GM19468 (cell line): ENCODE measurements around the gene C1orf174.

ENCODE experiments used
- ATAC-seq: cut with Tn5 transposase; IDR thresholded peaks from one replicate; pipeline ENCODE4 v1.9.1; 2021; ENCODE audit warnings: mild to moderate bottlenecking, moderate library complexity, moderate number of reproducible peaks; ENCODE audit not compliant: unreplicated experiment; ENCODE audit errors: extremely low read depth

C1orf174 gene

DNA sequence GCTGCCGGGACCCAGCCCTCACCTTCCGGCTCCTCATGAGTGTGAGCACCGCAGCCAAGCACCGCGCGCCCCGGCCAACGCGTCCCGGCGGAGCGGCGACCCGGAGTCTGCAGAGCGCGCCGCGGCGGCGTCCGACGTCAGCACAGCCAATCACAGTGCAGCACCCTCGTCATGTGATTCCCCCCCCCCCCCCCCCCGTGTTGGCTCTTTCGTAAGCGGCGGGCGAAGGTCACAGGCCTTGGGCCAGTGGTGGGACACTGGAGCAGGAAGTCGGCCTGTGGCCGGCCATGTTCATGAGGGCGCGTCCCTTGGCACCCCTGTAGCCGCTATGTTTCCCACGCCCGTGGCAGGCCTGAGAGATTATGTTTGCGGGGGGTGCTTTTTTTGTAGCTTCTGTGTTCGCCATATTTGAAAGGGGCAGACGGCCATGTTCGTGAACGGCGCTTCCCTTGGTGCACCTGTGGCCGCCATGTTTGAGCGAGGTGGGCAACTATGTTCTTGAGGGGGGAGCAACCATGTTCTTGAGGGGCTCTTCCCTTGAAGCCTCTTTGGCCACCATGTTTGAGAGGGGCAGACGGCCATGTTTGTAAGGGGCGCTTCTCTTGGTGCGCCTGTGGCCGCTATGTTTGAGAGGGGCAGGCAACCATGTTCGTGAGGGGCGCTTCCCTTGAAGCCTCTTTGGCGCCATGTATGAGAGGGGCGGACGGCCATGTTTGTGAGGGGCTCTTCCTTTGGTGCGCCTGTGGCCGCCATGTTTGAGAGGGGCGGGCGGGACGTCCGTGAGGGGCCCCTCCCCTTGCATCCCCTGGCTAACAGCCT lies at the start of gene C1orf174:
Gene C1orf174 (minus strand): TSS at position 123 of the 819 bp plus-strand sequence. CDS start 86 bp downstream, at position 37.
- ATAC-seq = peak; percentile 68

DNA sequence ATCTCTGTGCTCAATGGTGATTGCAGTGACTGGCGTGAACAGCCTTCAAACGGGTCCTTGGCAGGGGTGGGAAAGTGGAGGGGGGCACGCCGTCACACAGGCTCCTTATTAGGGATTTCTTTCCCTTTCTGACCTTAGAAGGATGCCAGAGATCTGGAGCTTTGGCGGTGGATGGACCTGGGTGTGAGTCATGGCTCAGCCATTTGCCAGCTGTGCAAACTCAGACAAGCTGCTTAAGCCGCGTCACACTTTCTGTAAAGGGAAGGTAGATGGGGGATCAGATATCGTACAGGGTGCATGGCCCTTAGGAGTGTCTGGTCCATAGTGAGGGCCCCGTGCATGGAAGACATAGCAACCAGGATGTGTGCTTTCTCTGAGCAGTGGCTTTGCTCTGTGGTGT lies 48.3 kb upstream of the C1orf174 start:
- no peak for ATAC-seq

DNA sequence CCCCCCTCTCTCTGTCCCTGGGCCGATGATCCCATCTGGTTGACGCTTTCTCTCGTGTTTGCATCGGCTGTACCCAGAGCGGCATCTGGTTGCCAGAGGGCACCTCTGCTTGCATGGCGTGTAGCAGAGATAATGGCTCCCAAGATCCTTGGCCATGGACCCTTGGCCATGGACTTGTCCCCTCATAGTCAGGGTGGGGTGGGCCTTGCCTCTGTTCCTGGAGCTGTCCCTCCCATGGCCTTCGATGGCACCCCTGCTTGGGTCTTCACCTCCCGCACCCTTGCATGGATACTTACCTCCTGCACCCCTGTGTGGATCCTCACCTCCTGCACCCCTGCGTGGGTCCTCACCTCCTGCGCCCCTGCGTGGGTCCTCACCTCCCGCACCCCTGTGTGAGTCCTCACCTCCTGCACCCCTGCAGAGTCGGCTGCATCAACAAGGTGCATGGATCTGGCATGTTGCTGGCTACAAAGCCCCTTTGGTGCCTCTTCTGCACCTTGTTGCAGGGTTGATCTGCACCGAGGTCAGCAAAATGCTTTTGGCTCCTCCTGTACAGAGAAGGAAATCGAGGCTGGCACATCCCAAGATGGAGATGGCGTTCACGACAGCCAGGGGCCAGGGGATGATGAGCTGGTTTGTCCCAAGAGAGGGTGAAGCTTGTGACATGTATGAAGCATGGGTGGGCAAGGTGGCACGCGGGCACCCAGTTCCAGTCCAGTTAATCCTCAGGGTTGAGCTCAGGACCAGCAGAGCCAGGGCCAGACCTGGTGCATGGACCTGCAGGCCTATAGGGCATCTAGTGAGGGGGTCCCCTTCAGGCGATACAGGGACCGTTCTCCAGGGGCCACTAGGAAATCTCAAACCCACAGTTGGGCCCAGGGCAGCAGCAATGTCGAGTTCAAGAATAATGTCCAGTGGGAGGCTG lies 46.1 kb upstream of the C1orf174 start:
- ATAC-seq = no peak

DNA sequence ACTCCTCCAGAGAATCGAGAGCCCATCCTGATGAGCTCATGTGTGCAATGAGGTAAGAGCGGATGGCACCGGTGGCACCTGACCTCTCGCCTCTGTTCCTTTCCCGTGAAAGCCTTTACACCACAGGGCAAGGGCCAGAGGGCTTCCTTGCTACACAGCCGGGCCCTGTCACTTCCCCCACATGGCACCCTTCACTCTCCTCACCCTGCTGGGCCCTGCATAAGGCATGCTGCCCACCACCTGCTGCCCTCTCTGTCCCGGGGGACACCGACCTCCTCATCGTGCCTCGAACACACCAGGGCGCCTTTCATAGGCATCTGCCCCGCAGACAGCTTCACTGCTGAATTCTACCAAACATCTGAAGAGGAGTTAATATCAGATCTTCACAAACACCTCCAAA lies 45.1 kb upstream of the C1orf174 start:
- no peak for ATAC-seq

DNA sequence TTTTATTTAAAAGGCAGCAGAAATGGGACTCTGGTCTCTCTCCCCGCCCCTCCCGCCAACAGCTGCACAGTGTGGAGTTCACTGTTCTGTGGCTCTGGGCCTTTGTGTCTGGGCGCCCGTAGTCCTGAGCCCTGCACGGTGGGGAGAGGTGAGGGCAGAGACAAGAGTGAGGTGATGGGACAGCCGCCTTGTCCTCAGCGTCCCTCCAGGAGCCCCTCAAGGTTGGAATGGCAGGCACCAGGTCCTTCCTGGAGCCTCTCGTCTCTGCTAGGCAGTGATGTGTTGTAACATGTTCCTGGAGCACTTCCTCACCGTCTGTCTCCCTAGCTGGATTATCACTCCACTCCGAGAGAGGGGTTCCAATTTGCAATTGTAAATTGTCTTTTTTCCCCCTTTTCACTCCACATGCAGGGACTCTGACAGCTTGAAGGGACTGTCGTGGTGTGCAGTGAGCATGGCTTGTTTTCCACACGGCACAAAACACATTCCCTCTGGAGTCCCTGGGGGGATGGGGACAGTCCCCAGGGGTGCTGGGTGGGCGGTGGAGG lies 44.6 kb upstream of the C1orf174 start:
- no peak for ATAC-seq

DNA sequence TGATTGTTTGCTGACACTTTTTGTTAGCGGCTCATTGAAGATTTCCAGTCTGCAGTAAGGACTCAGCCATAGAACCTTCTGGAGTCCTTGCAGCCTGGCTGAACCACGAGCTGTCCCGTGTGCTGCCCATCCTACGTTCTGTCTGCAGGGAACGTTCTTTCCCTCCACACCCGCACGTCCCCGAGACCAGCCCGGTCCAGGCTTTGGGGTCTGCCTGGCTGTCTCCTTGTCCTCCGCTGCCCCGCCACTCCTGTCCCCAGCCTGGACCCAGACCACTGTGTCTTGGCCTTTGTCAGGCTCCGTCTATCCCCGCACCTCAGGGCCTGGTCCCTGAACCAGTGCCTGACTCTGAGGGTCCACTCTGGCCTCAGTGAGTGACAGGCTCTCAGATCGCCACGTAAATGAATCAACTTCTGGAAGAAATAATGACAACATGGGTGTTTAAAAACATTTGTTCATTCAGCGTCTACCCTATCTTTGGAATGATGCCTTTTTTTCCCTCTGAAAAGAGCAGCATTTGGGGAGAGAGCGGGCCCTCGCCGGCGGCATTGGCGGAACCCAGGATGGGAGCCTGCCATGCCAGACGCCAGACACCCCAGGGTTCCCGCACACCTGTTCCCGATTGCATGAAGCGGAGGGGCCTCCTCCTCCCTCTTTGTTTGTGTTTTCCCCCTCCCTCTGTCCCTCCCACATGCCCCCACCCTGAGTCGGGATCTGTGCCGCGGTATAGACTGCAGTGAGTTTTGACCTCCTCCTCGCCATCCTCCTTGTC lies 43.9 kb upstream of the C1orf174 start:
- no peak for ATAC-seq

DNA sequence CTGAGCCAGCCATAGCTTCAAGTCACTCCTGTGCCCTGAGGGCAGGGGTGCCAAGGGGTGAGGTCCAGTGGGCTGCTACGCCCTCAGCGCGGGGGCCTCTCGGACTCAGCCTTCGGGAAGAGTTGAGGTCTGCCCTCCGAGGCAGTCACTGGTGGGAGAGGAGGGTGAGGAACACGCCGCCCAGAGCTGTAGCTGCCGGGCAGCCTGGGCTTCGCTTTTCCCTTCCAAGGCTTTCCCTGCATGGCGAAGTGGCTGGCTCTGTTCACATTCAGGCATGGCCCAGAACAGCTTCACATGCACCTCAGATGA lies 43.0 kb upstream of the C1orf174 start:
- ATAC-seq = no peak

DNA sequence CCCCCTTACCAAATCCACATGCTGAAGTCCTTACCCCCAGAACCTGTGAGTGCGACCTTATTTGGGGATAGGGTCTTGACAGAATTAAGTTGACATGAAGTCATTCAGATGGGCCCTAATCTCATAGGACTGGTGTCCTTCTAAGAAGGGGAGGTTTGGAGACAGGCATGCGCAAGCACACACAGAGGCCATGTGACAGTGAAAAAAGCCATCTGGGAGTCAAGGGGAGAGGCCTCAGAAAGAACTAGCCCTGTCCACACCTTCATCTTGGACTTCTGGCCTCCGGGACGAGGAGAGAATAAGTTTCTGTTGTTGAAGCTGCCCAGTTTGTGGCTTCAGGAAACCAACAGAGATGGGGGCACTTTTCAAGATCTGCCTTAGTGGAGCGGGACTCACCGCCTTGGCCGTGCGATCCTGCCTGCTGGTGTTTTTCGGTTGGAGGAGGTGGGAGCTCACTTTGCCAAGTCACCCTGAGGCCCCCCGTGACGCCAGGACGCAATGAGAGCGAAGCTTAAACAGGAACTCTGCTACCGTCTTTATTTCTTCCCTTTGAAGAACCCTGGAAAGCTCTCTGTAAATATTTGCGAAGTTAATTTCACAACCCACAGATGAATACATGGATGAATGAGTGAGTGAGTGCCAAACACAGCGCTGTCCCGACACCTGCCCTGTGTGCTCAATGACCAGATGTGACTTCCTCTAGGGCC lies 42.5 kb upstream of the C1orf174 start:
- ATAC-seq = no peak

DNA sequence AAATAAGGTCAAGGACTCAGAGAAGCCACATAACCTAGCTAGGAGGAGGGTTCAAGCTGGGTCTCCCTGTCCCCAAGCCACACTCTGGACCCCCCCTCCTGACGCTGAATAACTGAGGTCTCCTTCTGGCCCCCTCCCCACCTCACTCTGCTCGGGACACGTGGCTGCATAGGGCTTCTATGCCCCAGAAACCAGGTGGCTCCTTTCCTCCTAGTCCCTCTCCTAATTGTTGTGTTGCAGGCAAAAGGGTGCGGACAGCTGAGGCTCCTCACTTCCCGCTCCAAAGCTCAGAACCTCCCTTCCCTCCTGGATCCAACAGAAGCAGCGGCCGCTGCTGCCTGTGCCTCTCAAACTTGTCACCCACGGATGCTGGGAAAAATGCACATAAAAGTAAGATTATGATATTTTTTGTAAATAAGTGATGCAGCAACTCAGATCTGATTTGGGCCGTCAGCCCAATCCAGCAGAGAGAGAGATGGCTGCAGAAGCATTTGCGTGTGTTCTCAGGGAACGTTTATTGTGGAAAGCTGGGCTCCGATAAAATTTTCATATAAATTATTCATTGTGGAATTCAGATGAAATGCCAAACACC lies 40.8 kb upstream of the C1orf174 start:
- no peak for ATAC-seq

DNA sequence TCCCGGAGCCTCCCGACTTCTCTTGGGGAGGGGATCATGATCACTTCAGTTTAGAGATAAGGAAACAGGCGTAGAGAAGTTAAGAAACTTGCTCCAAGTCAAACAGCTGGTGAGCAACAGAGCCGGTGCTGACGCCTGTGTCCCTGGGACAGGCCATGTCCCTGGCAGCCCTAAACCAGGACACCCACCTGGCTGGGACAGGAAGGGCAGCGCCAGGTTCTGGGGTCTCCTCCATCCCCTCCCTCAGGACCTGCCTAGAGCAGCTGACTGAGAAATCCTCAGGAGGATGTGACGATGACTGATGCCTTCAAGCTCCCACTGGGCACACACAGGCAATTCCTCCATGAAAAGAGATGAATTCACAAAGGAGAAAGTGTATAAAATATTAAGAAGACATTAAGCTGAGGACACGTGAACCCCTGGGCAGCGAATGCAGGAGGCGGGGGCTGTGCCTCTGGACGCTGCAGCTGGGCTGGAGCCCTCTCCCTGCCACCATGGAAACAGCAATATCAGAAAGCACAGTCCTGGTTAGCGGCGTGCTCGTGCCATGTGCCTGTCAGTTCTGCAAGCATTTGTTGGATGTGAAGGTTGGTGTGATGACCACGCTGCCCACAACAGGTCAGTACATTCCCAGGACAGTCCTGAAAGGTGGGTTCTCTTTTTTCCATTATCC lies 40.1 kb upstream of the C1orf174 start:
- ATAC-seq = no peak

DNA sequence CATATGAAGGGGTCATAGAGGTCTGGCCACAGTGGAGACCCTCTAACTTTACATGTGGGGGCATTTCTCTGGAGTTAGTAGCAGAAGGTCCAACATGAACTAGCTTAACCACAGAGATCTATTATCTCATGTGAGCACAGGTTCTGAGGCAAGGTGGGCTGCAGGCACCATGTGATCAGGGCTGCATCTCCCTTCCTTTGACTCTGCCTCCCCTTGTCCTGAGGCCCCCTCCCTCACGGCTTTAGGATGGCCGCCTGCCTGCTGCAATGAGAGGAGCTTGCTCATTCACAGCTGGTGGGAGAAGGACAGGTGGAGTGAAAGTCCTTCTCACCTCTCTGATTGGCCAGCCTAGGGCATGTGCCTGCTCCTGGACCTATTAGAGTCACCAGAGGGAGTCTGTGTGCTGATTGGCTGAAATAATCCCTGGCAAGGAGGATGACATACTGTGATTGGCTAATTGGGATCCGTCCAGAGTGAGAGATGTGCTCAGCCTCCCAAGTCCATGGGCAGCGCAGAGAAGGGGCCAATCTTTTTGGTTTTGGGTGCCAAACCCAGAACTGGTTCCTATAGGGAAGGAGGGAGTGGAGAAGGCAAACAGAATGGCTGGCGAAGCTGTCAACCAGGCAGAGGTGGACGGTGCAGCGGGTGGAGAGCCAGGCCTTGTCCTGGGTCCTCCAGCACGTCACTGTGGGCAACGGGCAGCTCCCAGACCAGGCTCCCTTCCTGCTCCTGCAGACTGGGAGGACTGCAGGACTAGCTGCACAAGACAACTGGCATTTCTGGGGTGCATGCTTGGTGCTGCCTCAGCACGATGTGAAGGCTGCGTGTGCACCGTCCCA lies 39.4 kb upstream of the C1orf174 start:
- no peak for ATAC-seq

DNA sequence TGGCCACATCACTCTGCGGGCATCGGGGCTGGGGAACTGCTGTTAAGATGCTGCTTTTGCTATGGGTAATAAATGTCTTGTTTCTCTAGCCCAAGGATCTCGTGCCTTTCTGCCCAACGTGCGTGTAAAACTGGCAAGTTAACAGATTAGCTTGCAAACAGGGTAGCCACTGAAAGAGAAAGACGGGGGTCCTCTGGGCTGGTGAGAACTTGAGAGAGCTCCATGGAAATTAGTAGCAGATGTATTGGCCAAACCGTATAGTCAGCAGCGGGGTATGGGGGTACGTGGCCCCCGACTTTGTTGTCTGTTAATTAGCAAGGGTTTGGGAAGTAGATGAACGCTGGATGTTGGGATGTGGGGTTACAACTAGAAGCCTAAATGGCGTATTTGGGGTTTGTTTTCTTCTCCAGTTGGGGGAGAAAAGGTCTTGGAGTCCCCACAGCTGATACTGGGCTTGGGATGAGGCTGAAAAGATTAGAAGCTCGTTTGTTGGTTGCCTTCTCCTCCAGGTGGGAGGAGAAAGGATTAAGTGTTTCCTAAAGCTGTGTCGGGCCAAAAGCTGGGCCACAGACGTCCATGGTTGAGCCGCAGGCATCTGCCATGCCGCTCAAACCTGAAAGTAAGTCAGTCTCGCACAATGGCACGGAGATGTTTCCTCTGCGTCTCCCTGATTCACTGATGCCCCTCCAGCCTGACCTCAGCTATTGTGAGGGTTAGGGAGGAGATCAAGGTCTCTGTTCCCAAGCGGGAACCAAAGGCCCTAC lies 32.3 kb upstream of the C1orf174 start:
- ATAC-seq = no peak

DNA sequence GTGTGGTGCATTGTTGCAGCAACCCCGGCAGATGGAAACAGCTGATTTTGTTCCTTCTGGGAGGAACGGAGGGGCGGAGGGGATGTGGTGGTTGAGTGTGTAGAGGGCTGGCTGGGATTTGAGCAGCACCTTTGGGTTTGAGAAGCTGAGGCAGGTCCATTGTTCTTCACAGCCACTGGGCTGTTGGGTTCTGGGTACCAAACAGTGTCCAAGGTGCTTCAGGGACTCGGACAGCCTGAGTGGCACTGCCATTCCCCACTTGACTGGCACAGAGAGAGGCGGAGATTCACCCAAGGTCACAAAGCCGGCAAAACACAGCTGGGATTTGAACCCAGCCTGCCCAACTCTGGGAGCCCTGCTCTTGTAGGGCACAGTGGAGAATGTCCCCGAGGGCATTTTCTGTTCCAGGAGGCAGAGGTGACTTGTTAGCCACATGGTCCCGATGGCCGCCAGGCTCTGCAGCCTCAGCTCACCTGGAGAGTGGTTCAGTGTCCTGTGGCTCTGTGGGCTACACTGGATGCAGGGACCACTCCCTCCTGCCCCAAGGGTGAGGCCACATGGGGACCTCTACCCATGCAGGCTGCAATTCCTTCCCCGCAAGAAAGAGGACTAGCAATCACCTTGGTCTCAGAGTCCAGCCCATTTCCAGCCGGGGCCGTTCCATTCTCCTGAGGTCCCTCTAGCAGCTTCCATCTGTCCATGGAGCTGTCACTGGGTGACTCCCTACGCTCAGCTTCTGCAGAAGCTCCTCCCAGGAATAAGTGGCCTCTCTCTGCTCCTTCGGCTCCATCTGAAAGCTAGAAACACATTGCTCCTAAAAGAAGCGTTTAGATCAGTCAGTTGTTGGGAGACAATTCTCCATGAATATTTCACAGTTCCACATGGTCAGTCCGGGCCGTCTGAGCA lies 31.2 kb upstream of the C1orf174 start:
- ATAC-seq = no peak

DNA sequence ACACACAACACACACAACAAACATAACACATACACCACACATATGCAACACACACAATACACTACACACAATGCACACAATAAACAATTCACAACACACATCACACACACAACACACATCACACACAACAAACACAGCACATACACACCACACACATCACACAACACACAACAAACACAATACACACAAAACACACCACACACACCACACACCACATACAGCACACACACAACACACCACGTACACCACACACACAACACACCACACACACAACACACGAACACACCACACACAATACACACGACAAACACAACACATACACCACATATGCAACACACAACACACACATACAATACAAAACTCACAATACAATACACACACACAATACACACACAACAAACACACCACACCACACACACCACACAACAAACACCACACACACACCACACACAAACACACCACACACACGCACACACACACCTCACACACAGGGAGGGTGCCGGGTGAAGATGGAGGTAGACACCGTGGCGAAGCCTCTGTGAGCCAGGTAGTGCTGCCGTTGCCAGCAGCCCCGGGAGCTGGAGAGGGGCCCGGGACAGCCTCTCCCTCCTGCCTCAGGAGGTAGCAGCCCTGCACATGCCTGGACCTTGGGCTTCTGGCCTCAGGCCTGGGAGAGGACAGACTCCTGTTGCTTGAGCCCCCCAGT lies 30.4 kb upstream of the C1orf174 start:
- ATAC-seq = no peak

DNA sequence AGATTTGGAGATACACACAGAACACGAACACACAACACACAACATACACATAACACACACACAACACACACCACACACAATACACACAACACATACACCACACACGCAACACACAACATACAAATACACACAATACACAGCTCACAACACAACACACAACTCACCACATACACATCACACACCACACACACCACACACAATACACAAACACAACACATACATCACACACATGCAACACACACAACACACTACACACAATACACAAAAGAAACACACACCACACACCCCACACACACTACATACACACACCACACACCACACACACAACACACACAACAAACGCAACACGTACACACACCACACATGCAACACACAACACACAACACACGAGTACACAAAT lies 29.1 kb upstream of the C1orf174 start:
- ATAC-seq = no peak

DNA sequence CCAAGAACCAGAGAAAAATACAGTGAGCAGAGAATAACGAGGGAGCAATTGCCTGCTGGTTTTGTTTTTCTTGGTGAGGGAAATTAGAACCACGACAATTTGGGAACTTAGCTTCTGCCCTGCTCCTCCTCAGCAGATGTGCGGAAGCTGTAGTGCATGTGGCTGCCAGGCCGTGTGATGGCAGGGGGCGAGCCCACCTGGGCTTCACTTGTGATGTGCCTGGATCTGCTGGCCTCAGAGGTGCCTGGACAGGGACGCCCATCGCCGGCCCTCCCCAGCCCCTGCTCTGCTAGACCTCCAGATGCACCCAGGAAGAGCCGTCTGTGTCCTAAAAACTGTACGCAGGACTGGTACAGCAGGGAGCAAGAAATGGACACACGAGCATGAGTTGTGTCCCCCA lies 28.5 kb upstream of the C1orf174 start:
- ATAC-seq = no peak
